SJCRH30 (cell line): ENCODE data around the gene TEX22. TPM values are rescaled to one million over a fixed set of nuclear protein-coding genes. Genes with fewer than 3 reads are reported as not detected.
A peak's percentile ranks its signal among the peaks of the same experiment; 100 is the strongest.

ENCODE experiments used
- DNase-seq, 2 experiments: peaks; one replicate each; pipeline ENCODE4 v3.0.0-alpha.2; 2015 to 2020
- H3K27ac ChIP-seq: fragments of 250-450 bp; sonication (Bioruptor Pico); 2 replicates; pipeline ENCODE4 v1.5.1; 2020; ENCODE audit warnings: mild to moderate bottlenecking, moderate library complexity
- H3K27me3 ChIP-seq: fragments of 250-450 bp; sonication (Bioruptor Pico); 2 replicates; pipeline ENCODE4 v1.5.1; 2020; ENCODE audit warnings: mild to moderate bottlenecking, moderate library complexity
- H3K36me3 ChIP-seq: fragments of 250-450 bp; sonication (Bioruptor Pico); 2 replicates; pipeline ENCODE4 v1.5.1; 2020; ENCODE audit warnings: mild to moderate bottlenecking, moderate library complexity
- H3K4me1 ChIP-seq: fragments of 250-450 bp; sonication (Bioruptor Pico); 2 replicates; pipeline ENCODE4 v1.5.1; 2020; ENCODE audit warnings: mild to moderate bottlenecking, moderate library complexity
- H3K4me3 ChIP-seq: fragments of 250-450 bp; sonication (Bioruptor Pico); 2 replicates; pipeline ENCODE4 v1.5.1; 2020; ENCODE audit warnings: mild to moderate bottlenecking, moderate library complexity
- H3K9me3 ChIP-seq: fragments of 250-450 bp; sonication (Bioruptor Pico); replicated peaks from 2 replicates; pipeline ENCODE4 v1.5.1; 2020; ENCODE audit warnings: mild to moderate bottlenecking, moderate library complexity
- total RNA-seq: library from RNA; depleted of rRNA; stranded (reverse); fragments of >200 nt; shearing (Covaris generic); gene quantifications from 2 replicates; pipeline ENCODE4 v1.2.3, GENCODE V29; 2014

The TEX22 gene
- total RNA-seq, 1 experiment from 2014 or later = 0.06 TPM

GRCh38 chr14:105449276-105450122 is 51.2 kb downstream of the TEX22 start:
- H3K4me1 ChIP-seq = peaks cover 21% of the 10 kb centered on the region
- DNase-seq = no peak
- peaks cover 36% of the 10 kb centered on the region for H3K36me3 ChIP-seq
- no peaks in the 10 kb centered on the region for H3K27me3 ChIP-seq
- H3K9me3 ChIP-seq = no peaks in the 10 kb centered on the region
- H3K4me3 ChIP-seq = no peak overlapping the region
- H3K27ac ChIP-seq = no peak overlapping the region

- H3K9me3 ChIP-seq = no peaks in the 10 kb centered on the region
- no peaks in the 10 kb centered on the region for H3K27me3 ChIP-seq
- no peak overlapping the region for H3K27ac ChIP-seq
- H3K4me3 ChIP-seq = no peak overlapping the region
- peaks cover 21% of the 10 kb centered on the region for H3K4me1 ChIP-seq
- H3K36me3 ChIP-seq = peaks cover 42% of the 10 kb centered on the region
- DNase-seq = no peak
Measured at GRCh38 chr14:105450123-105450505, 51.8 kb downstream of the TEX22 start.

- no peaks in the 10 kb centered on the region for H3K9me3 ChIP-seq
- H3K27ac ChIP-seq = no peak overlapping the region
- DNase-seq = no peak
- H3K4me1 ChIP-seq = peaks cover 21% of the 10 kb centered on the region
- H3K36me3 ChIP-seq = peaks cover 49% of the 10 kb centered on the region
- no peaks in the 10 kb centered on the region for H3K27me3 ChIP-seq
- no peak overlapping the region for H3K4me3 ChIP-seq
Measured at GRCh38 chr14:105450864-105451720, 52.8 kb downstream of the TEX22 start.

GRCh38 chr14:105452963-105453362 is 54.6 kb downstream of the TEX22 start:
- H3K27ac ChIP-seq = no peak overlapping the region
- peaks cover 9% of the 10 kb centered on the region for H3K4me1 ChIP-seq
- no peaks in the 10 kb centered on the region for H3K27me3 ChIP-seq
- peaks cover 64% of the 10 kb centered on the region for H3K36me3 ChIP-seq
- no peak overlapping the region for H3K4me3 ChIP-seq
- DNase-seq = no peak
- no peaks in the 10 kb centered on the region for H3K9me3 ChIP-seq

GRCh38 chr14:105453847-105454246 is 55.5 kb downstream of the TEX22 start:
- H3K36me3 ChIP-seq = peaks cover 69% of the 10 kb centered on the region
- no peaks in the 10 kb centered on the region for H3K27me3 ChIP-seq
- DNase-seq = no peak
- H3K4me1 ChIP-seq = peaks cover 3% of the 10 kb centered on the region; the same call in 1 of the 2 replicates
- no peak overlapping the region for H3K4me3 ChIP-seq
- H3K9me3 ChIP-seq = no peaks in the 10 kb centered on the region
- no peak overlapping the region for H3K27ac ChIP-seq

GRCh38 chr14:105455086-105455640 is 56.8 kb downstream of the TEX22 start:
- DNase-seq = no peak
- Histone ChIP-seq H3K4me3 (no peak overlapping the region), H3K4me1 (peaks cover 3% of the 10 kb centered on the region; the same call in 1 of the 2 replicates), H3K36me3 (peaks cover 58% of the 10 kb centered on the region), H3K27ac (no peak overlapping the region), H3K27me3 (no peaks in the 10 kb centered on the region), H3K9me3 (no peaks in the 10 kb centered on the region)

GRCh38 chr14:105455766-105456660 is 57.7 kb downstream of the TEX22 start:
- Histone ChIP-seq H3K9me3 (no peaks in the 10 kb centered on the region), H3K36me3 (peaks cover 61% of the 10 kb centered on the region)

GRCh38 chr14:105456736-105457617 is 58.6 kb downstream of the TEX22 start:
- Histone ChIP-seq H3K9me3 (no peaks in the 10 kb centered on the region), H3K4me3 (no peak overlapping the region), H3K27ac (no peak overlapping the region), H3K4me1 (peaks cover 3% of the 10 kb centered on the region; the same call in 1 of the 2 replicates), H3K27me3 (no peaks in the 10 kb centered on the region), H3K36me3 (peaks cover 61% of the 10 kb centered on the region)
- peak in 1 of 2 experiments; percentile 43 for DNase-seq

More at GRCh38 chr14:105455766-105456660, 57.7 kb downstream of the TEX22 start:
- no peak overlapping the region for H3K4me3 ChIP-seq
- no peak overlapping the region for H3K27ac ChIP-seq
- DNase-seq = no peak
- H3K4me1 ChIP-seq = peaks cover 3% of the 10 kb centered on the region; the same call in 1 of the 2 replicates
- no peaks in the 10 kb centered on the region for H3K27me3 ChIP-seq

GRCh38 chr14:105458010-105458409 is 59.7 kb downstream of the TEX22 start:
- Histone ChIP-seq H3K27ac (no peak overlapping the region), H3K4me3 (no peak overlapping the region), H3K9me3 (no peaks in the 10 kb centered on the region), H3K27me3 (no peaks in the 10 kb centered on the region), H3K4me1 (peaks cover 3% of the 10 kb centered on the region; the same call in 1 of the 2 replicates), H3K36me3 (peaks cover 64% of the 10 kb centered on the region)
- DNase-seq = no peak

GRCh38 chr14:105458571-105458970 is 60.2 kb downstream of the TEX22 start:
- H3K27me3 ChIP-seq = no peaks in the 10 kb centered on the region
- H3K36me3 ChIP-seq = peaks cover 69% of the 10 kb centered on the region
- no peak overlapping the region for H3K4me3 ChIP-seq
- H3K4me1 ChIP-seq = peaks cover 3% of the 10 kb centered on the region; the same call in 1 of the 2 replicates
- no peak for DNase-seq
- H3K9me3 ChIP-seq = no peaks in the 10 kb centered on the region
- no peak overlapping the region for H3K27ac ChIP-seq

GRCh38 chr14:105460116-105460515 is 61.8 kb downstream of the TEX22 start:
- no peak for DNase-seq
- Histone ChIP-seq H3K4me1 (peaks cover 11% of the 10 kb centered on the region), H3K27me3 (no peaks in the 10 kb centered on the region), H3K36me3 (peaks cover 72% of the 10 kb centered on the region), H3K27ac (no peak overlapping the region), H3K9me3 (no peaks in the 10 kb centered on the region), H3K4me3 (no peak overlapping the region)

GRCh38 chr14:105460616-105461015 is 62.3 kb downstream of the TEX22 start:
- Histone ChIP-seq H3K27me3 (no peaks in the 10 kb centered on the region), H3K4me3 (no peak overlapping the region), H3K27ac (no peak overlapping the region), H3K9me3 (no peaks in the 10 kb centered on the region), H3K36me3 (peaks cover 69% of the 10 kb centered on the region), H3K4me1 (peaks cover 16% of the 10 kb centered on the region)
- no peak for DNase-seq

GRCh38 chr14:105461903-105462302 is 63.6 kb downstream of the TEX22 start:
- H3K4me3 ChIP-seq = no peak overlapping the region
- H3K36me3 ChIP-seq = peaks cover 62% of the 10 kb centered on the region

More at GRCh38 chr14:105461903-105462302, 63.6 kb downstream of the TEX22 start:
- no peak for DNase-seq
- H3K9me3 ChIP-seq = no peaks in the 10 kb centered on the region
- no peak overlapping the region for H3K27ac ChIP-seq
- H3K4me1 ChIP-seq = peaks cover 21% of the 10 kb centered on the region
- H3K27me3 ChIP-seq = no peaks in the 10 kb centered on the region
